Measurements from ENCODE around the gene ZBTB47.

The ZBTB47 gene

GRCh38 chr3:42653560-42654330 is at the start of gene ZBTB47:
Gene ZBTB47 (plus strand): TSS chr3:42653697. CDS start chr3:42658356, 4,659 bp downstream.
- no peak for DNase-seq

- no peak for DNase-seq
Measured at GRCh38 chr3:42605546-42606173, 47.8 kb upstream of the ZBTB47 start.

- DNase-seq = no peak
Measured at GRCh38 chr3:42608581-42608980, 44.9 kb upstream of the ZBTB47 start.

GRCh38 chr3:42610976-42611375 is 42.5 kb upstream of the ZBTB47 start:
- no peak for DNase-seq

- DNase-seq = no peak
Measured at GRCh38 chr3:42612217-42612616, 41.3 kb upstream of the ZBTB47 start.

GRCh38 chr3:42612928-42613327 is 40.6 kb upstream of the ZBTB47 start:
- DNase-seq = no peak

- DNase-seq = no peak
Measured at GRCh38 chr3:42613462-42613861, 40.0 kb upstream of the ZBTB47 start.

- no peak for DNase-seq
Measured at GRCh38 chr3:42631620-42632019, 21.9 kb upstream of the ZBTB47 start.

GRCh38 chr3:42632146-42632545 is 21.4 kb upstream of the ZBTB47 start:
- DNase-seq = no peak

GRCh38 chr3:42633544-42633943 is 20.0 kb upstream of the ZBTB47 start:
- DNase-seq = no peak

- DNase-seq = no peak
Measured at GRCh38 chr3:42635111-42635510, 18.4 kb upstream of the ZBTB47 start.

GRCh38 chr3:42637001-42637400 is 16.5 kb upstream of the ZBTB47 start:
- DNase-seq = no peak

GRCh38 chr3:42638339-42638842 is 15.1 kb upstream of the ZBTB47 start:
- no peak for DNase-seq

GRCh38 chr3:42639192-42639591 is 14.3 kb upstream of the ZBTB47 start:
- DNase-seq = no peak

- no peak for DNase-seq
Measured at GRCh38 chr3:42640129-42640528, 13.4 kb upstream of the ZBTB47 start.

- DNase-seq = no peak
Measured at GRCh38 chr3:42640771-42641370, 12.6 kb upstream of the ZBTB47 start.

GRCh38 chr3:42647821-42648459 is 5.6 kb upstream of the ZBTB47 start:
- no peak for DNase-seq

- DNase-seq = no peak
Measured at GRCh38 chr3:42649006-42649405, 4.5 kb upstream of the ZBTB47 start.

- DNase-seq = no peak
Measured at GRCh38 chr3:42649783-42650182, 3.7 kb upstream of the ZBTB47 start.

- DNase-seq = no peak
Measured at GRCh38 chr3:42651248-42652091, 2.0 kb upstream of the ZBTB47 start.

GRCh38 chr3:42652251-42652610 is 1.3 kb upstream of the ZBTB47 start:
- no peak for DNase-seq

GRCh38 chr3:42652611-42653302 is 740 bp upstream of the ZBTB47 start:
- DNase-seq = peak; percentile 6
